WI38 (cell line): Measurements from ENCODE around the gene MYOD1.

ENCODE experiments used
- H3K4me3 ChIP-seq: 2 replicates; pipeline ENCODE4 v1.5.1; 2011; ENCODE audit warnings: low read depth, mild to moderate bottlenecking, control low read depth, low read length
- TF ChIP-seq, protein P1 (sequence below): IDR thresholded peaks from 2 replicates; pipeline ENCODE4 v1.5.1; 2012; ENCODE audit warnings: low read depth, mild to moderate bottlenecking, control low read depth, low read length

The MYOD1 gene

GRCh38 chr11:17750801-17751165 lies 31.4 kb downstream of the MYOD1 start:
- H3K4me3 ChIP-seq = no peak overlapping the region
- TF ChIP-seq, protein P1, sequence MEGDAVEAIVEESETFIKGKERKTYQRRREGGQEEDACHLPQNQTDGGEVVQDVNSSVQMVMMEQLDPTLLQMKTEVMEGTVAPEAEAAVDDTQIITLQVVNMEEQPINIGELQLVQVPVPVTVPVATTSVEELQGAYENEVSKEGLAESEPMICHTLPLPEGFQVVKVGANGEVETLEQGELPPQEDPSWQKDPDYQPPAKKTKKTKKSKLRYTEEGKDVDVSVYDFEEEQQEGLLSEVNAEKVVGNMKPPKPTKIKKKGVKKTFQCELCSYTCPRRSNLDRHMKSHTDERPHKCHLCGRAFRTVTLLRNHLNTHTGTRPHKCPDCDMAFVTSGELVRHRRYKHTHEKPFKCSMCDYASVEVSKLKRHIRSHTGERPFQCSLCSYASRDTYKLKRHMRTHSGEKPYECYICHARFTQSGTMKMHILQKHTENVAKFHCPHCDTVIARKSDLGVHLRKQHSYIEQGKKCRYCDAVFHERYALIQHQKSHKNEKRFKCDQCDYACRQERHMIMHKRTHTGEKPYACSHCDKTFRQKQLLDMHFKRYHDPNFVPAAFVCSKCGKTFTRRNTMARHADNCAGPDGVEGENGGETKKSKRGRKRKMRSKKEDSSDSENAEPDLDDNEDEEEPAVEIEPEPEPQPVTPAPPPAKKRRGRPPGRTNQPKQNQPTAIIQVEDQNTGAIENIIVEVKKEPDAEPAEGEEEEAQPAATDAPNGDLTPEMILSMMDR = no peak

DNA sequence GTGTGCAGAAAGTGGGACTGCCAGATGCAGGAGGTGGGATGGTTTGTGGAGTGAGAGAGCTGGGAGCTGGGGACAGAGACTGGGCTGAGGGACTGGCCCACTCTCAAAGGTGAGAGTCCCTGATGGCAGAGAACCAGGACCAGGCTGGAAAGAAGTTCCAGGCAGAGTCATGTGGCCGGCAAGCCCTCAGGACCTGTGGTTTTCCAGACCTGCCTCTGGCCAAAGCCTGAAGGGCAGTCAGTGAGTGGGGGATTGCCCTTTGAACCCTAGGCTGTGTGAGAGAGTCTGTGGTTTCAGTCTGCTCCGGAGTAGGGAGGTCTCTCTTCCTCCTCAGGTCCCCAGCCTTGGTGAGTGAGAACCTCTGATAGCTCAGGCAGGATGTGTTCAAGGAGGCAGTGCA lies 32.2 kb downstream of the MYOD1 start:
- H3K4me3 ChIP-seq = no peak overlapping the region
- TF ChIP-seq, protein P1 = no peak

DNA sequence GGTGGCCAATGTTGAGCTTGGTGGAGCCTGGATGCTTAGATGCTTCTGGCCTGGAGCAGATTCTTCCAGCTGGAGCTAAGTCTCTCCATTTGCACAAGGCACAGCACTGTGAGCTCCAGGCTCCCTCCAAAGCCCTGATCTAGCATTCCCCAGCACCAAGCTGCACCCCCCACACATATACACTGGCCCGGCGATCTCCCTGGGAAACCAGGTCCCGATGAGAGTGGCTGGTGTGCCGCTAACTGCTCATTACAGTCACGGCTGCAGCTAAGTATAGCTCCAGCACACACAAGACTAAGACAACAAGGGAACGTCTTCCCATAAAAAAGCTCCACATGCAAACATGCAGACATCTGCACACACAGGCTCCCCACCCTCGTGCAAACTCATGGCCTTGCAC lies 32.8 kb downstream of the MYOD1 start:
- TF ChIP-seq, protein P1 = no peak
- no peak overlapping the region for H3K4me3 ChIP-seq

GRCh38 chr11:17753153-17753552 lies 33.8 kb downstream of the MYOD1 start:
- TF ChIP-seq, protein P1 = no peak
- H3K4me3 ChIP-seq = no peak overlapping the region

DNA sequence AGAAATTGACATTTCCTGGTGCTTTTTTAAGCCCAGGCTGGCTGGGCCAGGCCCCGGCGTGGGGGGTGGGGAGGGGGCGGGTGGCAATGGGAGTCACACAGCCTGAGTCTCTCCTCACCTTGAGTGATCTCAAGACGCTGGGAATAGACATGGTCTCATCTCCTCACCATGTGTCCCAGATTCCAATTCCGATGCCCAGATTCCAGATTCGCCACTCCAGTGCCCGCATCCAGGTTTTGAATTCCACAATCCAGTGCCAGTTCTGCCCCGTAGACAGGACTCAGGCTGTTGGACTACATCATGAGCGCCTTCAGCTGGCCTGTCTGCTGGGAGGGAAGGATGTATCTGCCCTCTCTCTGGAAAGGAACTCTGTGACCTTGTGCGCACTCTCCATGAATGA lies 34.3 kb downstream of the MYOD1 start:
- H3K4me3 ChIP-seq = no peak overlapping the region
- TF ChIP-seq, protein P1 = no peak

DNA sequence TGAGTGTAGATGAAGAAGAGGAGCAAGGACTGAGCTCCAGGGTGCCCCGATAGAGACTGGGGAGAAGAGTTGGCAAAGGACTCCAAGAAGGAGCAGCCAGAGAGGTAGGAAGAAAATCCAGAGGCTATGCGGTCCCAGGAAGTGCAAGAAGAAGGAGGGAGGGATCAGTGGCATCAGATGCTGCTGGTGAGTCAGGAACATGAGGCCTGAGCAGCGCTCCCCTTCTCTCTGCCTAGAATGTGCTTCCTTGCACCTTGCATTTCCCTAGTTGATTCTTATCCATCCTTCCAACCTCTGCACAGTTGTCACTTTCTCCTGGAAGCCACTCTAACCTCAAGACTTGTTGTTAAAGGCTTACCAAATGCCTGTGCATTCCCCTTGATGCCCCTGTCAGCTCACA lies 36.5 kb downstream of the MYOD1 start:
- TF ChIP-seq, protein P1 = no peak
- no peak overlapping the region for H3K4me3 ChIP-seq

DNA sequence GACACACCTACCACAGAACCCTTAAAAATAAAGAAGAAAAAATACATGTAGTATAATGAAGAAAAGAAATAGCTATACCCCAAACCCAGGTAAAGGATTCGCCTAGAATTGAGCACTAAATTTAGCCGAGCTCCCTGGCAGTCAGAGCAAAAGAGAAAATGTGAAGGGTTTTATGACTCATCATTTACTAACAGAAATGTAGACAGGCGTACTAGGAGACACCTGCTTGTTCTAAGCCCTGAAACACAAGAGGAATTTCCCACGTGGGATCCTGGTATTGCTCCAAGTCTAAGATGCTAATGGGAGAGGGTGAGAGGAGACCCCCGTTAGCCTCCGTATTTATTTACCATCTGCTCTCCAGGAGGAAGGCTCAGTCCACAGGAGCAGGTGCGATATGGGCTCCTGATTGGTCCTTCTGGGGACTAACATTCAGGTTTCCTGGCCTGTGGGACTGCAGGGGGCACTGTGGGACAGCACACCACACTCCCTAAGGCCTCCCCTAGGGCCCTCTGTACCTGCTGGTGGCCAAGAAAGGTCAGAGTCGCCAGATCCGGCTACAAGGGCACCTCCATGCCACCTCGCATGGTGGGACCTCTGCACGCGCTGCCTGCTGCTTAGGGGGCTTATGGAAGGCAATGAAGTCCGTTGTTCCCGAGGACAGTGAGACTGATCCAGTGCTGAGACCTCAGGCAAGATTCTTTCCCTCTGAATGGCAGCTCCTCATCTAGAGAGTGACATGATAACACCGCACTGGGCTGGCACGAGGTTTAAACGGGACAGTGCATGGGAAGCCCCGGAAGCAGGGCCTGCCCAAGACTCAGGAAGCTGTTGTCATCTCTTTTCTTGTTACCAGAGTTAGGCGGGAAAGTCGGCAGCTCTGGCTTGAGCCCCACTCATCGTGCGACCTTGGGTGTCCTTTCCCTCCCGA lies 41.0 kb downstream of the MYOD1 start:
- TF ChIP-seq, protein P1 = peak; percentile 56
- no peak overlapping the region for H3K4me3 ChIP-seq
